ENCODE results near the gene ALAS1. TPM values are rescaled to one million over a fixed set of nuclear protein-coding genes. Genes with fewer than 3 reads are reported as not detected.

Gene ALAS1
- total and polyA plus RNA-seq, 2 of the 13 experiments (the other 11 are each of a cell fraction or from before 2014, with no cell fraction given): 36.0 to 43.2 TPM

DNA sequence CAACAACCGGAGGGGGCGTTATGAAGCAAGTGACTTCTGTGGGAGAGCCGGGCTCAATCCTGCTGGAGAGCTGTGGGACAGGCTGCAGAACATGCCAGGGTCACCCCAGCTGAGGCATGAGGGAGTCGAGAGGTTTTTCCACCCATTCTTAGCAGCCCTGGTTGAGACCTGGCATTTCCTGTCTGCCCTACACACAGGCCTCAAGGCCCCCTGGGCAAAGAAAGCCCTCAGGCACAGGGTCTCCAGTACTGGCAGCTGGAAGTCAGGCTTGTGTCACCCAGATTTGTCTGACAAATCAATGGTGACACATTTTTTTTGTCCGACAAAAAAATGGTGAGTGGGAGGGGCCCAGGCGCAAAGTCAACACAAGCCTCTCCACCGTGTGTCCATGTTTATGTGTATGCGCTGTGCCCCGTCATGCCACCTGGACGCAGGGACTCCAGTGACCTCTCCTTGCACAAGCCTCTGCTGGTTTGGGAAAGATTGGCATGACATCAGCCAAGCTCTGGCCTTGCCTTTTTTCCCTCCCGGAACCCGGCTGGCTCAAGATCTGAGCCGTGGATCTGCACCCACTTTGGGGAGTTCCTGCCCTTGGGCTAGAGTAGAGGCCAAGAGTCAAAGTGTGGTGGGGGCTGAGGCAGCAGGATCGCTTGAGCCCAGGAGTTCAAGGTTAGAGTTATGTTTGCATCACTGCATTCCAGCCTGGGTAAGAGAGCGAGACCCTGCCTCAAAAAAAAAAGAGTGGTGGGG is 20.8 kb upstream of the ALAS1 start (continued):
- TF ChIP-seq, protein P1, sequence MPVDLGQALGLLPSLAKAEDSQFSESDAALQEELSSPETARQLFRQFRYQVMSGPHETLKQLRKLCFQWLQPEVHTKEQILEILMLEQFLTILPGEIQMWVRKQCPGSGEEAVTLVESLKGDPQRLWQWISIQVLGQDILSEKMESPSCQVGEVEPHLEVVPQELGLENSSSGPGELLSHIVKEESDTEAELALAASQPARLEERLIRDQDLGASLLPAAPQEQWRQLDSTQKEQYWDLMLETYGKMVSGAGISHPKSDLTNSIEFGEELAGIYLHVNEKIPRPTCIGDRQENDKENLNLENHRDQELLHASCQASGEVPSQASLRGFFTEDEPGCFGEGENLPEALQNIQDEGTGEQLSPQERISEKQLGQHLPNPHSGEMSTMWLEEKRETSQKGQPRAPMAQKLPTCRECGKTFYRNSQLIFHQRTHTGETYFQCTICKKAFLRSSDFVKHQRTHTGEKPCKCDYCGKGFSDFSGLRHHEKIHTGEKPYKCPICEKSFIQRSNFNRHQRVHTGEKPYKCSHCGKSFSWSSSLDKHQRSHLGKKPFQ (CRISPR knock-in tag; IDR thresholded peaks at IDR 0.05; ENCODE audit: insufficient replicate concordance): no peak
- TF ChIP-seq GABPA (IDR thresholded peaks at IDR 0.05; ENCODE audit: low read depth, low read length) (no peak), GABPA (CRISPR knock-in tag; IDR thresholded peaks at IDR 0.05; ENCODE audit: low read depth) (peak; percentile 50), BRCA1 (CRISPR knock-in tag; IDR thresholded peaks at IDR 0.05) (no peak), MED8 (CRISPR knock-in tag; IDR thresholded peaks at IDR 0.05; ENCODE audit: insufficient replicate concordance) (no peak), ZNF678 (CRISPR knock-in tag; IDR thresholded peaks at IDR 0.05) (no peak), SOX13 (IDR thresholded peaks at IDR 0.05) (no peak), SOX13 (CRISPR knock-in tag; conservative IDR thresholded peaks at IDR 0.05 in 1 of 2, IDR thresholded peaks at IDR 0.05 in 1 of 2) (peak in 1 of 2 experiments; percentile 27; a peak in 1 of 4 replicates), SAFB2 (CRISPR knock-in tag; IDR thresholded peaks at IDR 0.05; ENCODE audit: borderline replicate concordance, low read depth) (no peak), ZNF670 (CRISPR knock-in tag; IDR thresholded peaks at IDR 0.05; ENCODE audit: borderline replicate concordance) (peak; percentile 85; the same call in 1 of the 2 replicates), STAT5B (CRISPR knock-in tag; IDR thresholded peaks at IDR 0.05) (no peak), ZNF598 (CRISPR knock-in tag; IDR thresholded peaks at IDR 0.05; ENCODE audit: borderline replicate concordance) (no peak), SUZ12 (IDR thresholded peaks at IDR 0.05; ENCODE audit: low read depth, low read length) (no peak), MTA1 (CRISPR knock-in tag; IDR thresholded peaks at IDR 0.05; ENCODE audit: borderline replicate concordance) (peak; percentile 99)
- TF ChIP-seq, protein P2, sequence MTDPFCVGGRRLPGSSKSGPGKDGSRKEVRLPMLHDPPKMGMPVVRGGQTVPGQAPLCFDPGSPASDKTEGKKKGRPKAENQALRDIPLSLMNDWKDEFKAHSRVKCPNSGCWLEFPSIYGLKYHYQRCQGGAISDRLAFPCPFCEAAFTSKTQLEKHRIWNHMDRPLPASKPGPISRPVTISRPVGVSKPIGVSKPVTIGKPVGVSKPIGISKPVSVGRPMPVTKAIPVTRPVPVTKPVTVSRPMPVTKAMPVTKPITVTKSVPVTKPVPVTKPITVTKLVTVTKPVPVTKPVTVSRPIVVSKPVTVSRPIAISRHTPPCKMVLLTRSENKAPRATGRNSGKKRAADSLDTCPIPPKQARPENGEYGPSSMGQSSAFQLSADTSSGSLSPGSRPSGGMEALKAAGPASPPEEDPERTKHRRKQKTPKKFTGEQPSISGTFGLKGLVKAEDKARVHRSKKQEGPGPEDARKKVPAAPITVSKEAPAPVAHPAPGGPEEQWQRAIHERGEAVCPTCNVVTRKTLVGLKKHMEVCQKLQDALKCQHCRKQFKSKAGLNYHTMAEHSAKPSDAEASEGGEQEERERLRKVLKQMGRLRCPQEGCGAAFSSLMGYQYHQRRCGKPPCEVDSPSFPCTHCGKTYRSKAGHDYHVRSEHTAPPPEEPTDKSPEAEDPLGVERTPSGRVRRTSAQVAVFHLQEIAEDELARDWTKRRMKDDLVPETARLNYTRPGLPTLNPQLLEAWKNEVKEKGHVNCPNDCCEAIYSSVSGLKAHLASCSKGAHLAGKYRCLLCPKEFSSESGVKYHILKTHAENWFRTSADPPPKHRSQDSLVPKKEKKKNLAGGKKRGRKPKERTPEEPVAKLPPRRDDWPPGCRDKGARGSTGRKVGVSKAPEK (CRISPR knock-in tag; IDR thresholded peaks at IDR 0.05; ENCODE audit: borderline replicate concordance): 0 out of 2 replicates have a peak, but pooled peaks have one; percentile 38
- TF ChIP-seq, protein P3, sequence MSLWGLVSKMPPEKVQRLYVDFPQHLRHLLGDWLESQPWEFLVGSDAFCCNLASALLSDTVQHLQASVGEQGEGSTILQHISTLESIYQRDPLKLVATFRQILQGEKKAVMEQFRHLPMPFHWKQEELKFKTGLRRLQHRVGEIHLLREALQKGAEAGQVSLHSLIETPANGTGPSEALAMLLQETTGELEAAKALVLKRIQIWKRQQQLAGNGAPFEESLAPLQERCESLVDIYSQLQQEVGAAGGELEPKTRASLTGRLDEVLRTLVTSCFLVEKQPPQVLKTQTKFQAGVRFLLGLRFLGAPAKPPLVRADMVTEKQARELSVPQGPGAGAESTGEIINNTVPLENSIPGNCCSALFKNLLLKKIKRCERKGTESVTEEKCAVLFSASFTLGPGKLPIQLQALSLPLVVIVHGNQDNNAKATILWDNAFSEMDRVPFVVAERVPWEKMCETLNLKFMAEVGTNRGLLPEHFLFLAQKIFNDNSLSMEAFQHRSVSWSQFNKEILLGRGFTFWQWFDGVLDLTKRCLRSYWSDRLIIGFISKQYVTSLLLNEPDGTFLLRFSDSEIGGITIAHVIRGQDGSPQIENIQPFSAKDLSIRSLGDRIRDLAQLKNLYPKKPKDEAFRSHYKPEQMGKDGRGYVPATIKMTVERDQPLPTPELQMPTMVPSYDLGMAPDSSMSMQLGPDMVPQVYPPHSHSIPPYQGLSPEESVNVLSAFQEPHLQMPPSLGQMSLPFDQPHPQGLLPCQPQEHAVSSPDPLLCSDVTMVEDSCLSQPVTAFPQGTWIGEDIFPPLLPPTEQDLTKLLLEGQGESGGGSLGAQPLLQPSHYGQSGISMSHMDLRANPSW (CRISPR knock-in tag; IDR thresholded peaks at IDR 0.05; ENCODE audit: borderline replicate concordance): peak; percentile 74; the same call in 1 of the 2 replicates

Measured in HepG2 (cell line).